ENCODE measurements around the gene TMEM86A. TPM values are rescaled to one million over a fixed set of nuclear protein-coding genes. Genes with fewer than 3 reads are reported as not detected.

TMEM86A gene
- total RNA-seq, 1 donor from 2014 or later: 4.0 TPM

Other genes with a start within 250 kb of the TMEM86A start
- not detected for gene LDHAL6A, start 242.9 kb upstream of the TMEM86A start, total RNA-seq
- gene TSG101, start 171.8 kb upstream of the TMEM86A start, total RNA-seq: 54.5 TPM
- gene UEVLD, start 110.0 kb upstream of the TMEM86A start, total RNA-seq: 18.8 TPM
- 2.6 TPM for gene MISFA, start 99.0 kb upstream of the TMEM86A start, total RNA-seq
- gene SPTY2D1, start 64.4 kb upstream of the TMEM86A start, total RNA-seq: 20.8 TPM
- gene IGSF22, start 27.4 kb downstream of the TMEM86A start, total RNA-seq: 0.89 TPM
- 0.69 TPM for gene PTPN5, start 93.0 kb downstream of the TMEM86A start, total RNA-seq
- not detected for gene MRGPRX1, start 240.6 kb downstream of the TMEM86A start, total RNA-seq